NCI-H1694 treated with DMSO at 0.1 percent for 48 hours (cell line): ENCODE results near the gene GORAB.

Source experiments
- DNase-seq: peaks from one replicate; lab custom pipeline; 2025; lab: John Stamatoyannopoulos, UW

The GORAB gene

GRCh38 chr1:170538687-170539086, 6.7 kb downstream of the GORAB start:
- DNase-seq: no peak

- DNase-seq: no peak
Measured at GRCh38 chr1:170539154-170539553, 7.2 kb downstream of the GORAB start.

GRCh38 chr1:170544624-170545023, 12.7 kb downstream of the GORAB start:
- no peak for DNase-seq

GRCh38 chr1:170545476-170545875, 13.5 kb downstream of the GORAB start:
- DNase-seq: no peak

- DNase-seq: no peak
Measured at GRCh38 chr1:170547255-170547654, 15.3 kb downstream of the GORAB start.

GRCh38 chr1:170548497-170548896, 16.5 kb downstream of the GORAB start:
- DNase-seq: no peak

GRCh38 chr1:170555370-170555769, 23.4 kb downstream of the GORAB start:
- no peak for DNase-seq

- no peak for DNase-seq
Measured at GRCh38 chr1:170556917-170557316, 25.0 kb downstream of the GORAB start.

GRCh38 chr1:170558731-170559130, 26.8 kb downstream of the GORAB start:
- DNase-seq: no peak

GRCh38 chr1:170559166-170559565, 27.2 kb downstream of the GORAB start:
- no peak for DNase-seq

- no peak for DNase-seq
Measured at GRCh38 chr1:170560681-170561285, 28.8 kb downstream of the GORAB start.

- no peak for DNase-seq
Measured at GRCh38 chr1:170562646-170563338, 30.8 kb downstream of the GORAB start.

GRCh38 chr1:170567214-170567613, 35.2 kb downstream of the GORAB start:
- DNase-seq: no peak

GRCh38 chr1:170568197-170568596, 36.2 kb downstream of the GORAB start:
- DNase-seq: no peak

GRCh38 chr1:170576980-170577379, 45.0 kb downstream of the GORAB start:
- DNase-seq: no peak

GRCh38 chr1:170578359-170578758, 46.4 kb downstream of the GORAB start:
- DNase-seq: no peak

GRCh38 chr1:170580636-170581440, 48.9 kb downstream of the GORAB start:
- DNase-seq: no peak

- no peak for DNase-seq
Measured at GRCh38 chr1:170583186-170583585, 51.2 kb downstream of the GORAB start.

- no peak for DNase-seq
Measured at GRCh38 chr1:170586321-170587252, 54.6 kb downstream of the GORAB start.

- no peak for DNase-seq
Measured at GRCh38 chr1:170587253-170587593, 55.3 kb downstream of the GORAB start.

- no peak for DNase-seq
Measured at GRCh38 chr1:170590921-170591705, 59.1 kb downstream of the GORAB start.
